GM12874 (cell line): ENCODE data around the gene DMRT1.
A peak's percentile ranks its signal among the peaks of the same experiment; 100 is the strongest.

Source experiments
- CTCF ChIP-seq: IDR thresholded peaks from 2 replicates; pipeline ENCODE4 v1.5.1; 2011; ENCODE audit warnings: low read depth, mild to moderate bottlenecking, control low read depth, low read length, moderate library complexity; ENCODE audit not compliant: insufficient read depth

DMRT1 gene

GRCh38 chr9:995781-996180, 154.3 kb downstream of the DMRT1 start:
- TF ChIP-seq CTCF, result no peak

GRCh38 chr9:998299-999110, 157.0 kb downstream of the DMRT1 start:
- TF ChIP-seq CTCF, result peak; percentile 14; the same call in 1 of the 2 replicates

- TF ChIP-seq CTCF, result no peak
Measured at GRCh38 chr9:1001838-1002237, 160.3 kb downstream of the DMRT1 start.

- TF ChIP-seq CTCF, result no peak
Measured at GRCh38 chr9:1002678-1003077, 161.2 kb downstream of the DMRT1 start.

- TF ChIP-seq CTCF, result peak; percentile 63
Measured at GRCh38 chr9:1005043-1005667, 163.7 kb downstream of the DMRT1 start.

- TF ChIP-seq CTCF, result no peak
Measured at GRCh38 chr9:1007312-1007711, 165.8 kb downstream of the DMRT1 start.

- TF ChIP-seq CTCF, result no peak
Measured at GRCh38 chr9:1008216-1008615, 166.7 kb downstream of the DMRT1 start.
